Medulla oblongata (tissue), 1 donor: Measurements from ENCODE around the gene GLB1L.

Experiments
- DNase-seq: peaks from one replicate; pipeline ENCODE4 v3.0.0-alpha.2; 2015; ENCODE audit errors: extremely low spot score

GLB1L gene

DNA sequence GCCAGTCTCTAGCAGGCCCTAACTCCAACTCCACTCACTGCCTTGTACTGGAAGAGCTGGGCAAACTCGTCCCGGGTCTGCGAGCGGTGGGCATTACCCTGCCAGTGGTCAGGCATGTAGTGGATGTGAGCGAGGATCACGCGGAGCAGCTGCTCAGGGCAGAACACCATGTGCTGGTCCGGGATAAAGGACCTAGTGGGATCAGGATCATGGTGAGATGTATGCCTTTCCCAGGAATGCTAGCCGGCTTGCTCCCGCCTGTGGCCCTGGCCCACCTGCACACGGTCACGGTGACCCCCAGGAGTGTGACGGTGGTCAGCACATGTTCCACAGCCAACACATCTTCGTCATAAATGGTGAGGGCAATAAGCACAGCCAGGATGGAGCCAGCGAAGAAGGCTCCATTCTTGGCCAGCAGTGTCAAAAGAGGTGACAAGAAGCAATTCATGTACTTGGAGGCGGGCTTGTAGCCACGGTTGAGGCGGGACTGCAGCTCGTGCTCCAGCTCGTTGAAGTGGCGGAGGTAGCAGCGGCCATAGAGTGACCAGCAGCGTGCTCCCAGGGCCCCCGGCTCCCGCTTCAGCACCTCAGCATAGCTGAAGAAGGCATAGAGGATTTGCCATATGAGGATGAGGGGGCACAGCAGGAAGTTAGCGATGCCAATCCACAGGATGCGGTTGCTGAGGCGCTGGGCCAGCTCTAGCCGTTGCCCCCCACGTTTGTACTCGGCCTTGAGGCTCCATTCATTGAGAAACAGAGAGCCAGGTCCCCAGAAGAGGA lies 21.2 kb downstream of the GLB1L start:
- DNase-seq, result no peak

DNA sequence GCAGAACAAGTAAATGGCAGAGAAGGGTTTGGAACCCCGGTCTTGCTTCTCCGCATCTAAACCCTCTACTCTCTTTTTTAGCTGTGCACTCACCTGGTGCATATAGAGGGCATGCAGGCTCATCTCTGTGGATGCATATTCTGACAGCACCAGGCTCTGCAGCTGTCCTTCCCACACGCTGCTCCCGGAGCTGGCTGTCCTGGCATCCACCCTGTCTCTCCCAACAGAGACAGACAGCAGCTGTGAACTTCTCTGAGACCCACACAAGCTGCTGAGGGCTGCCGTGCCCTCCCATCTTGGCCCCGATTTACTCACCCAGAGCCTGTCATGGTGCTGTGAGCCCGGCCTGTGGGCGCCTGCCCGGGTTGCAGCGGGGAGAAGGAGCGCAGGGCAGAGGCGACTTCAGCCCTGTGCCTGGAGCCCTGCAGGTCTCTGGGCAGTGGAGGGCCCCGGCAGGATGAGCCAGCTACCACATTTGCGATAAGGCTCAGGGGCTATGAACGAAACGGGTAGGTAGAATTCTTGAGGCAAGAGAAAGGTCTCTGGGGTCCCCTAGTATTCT lies 23.2 kb downstream of the GLB1L start:
- no peak for DNase-seq

DNA sequence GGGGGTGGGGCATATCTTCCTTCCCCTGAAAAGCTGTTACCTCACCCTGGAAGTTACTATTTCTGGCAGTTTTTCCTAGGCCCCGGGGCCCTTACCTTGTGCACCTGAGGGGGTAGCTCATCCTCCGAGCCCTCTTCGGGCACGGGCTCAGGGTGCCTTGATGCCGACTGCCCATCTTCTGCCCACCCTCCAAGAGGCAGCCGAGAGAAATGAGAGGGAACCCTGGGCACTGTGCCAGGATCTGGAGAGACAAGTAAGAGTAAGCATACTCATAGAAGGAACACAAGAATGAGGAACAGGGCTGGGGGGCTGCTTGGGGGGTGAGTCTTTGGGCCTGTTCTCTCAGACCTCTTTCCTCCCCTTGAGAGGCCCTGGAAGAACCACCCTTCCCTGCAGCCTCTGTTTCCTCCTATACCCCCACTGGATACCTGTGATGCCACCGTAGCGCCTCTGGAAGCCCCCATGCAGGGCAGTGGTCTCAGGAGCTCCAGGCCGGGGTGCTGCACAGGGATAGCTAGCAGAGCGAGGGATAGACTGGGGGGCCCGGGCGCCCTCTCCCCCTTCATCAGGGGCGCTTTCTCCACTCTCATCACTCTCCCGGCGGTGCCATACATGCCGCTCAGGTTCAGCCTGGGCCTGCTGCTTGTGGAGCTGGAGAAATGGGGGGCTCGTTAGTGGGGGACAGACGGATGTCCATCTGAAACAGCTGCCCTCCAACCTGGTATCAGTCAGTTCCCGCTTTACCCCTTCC lies 24.4 kb downstream of the GLB1L start:
- DNase-seq, result no peak

DNA sequence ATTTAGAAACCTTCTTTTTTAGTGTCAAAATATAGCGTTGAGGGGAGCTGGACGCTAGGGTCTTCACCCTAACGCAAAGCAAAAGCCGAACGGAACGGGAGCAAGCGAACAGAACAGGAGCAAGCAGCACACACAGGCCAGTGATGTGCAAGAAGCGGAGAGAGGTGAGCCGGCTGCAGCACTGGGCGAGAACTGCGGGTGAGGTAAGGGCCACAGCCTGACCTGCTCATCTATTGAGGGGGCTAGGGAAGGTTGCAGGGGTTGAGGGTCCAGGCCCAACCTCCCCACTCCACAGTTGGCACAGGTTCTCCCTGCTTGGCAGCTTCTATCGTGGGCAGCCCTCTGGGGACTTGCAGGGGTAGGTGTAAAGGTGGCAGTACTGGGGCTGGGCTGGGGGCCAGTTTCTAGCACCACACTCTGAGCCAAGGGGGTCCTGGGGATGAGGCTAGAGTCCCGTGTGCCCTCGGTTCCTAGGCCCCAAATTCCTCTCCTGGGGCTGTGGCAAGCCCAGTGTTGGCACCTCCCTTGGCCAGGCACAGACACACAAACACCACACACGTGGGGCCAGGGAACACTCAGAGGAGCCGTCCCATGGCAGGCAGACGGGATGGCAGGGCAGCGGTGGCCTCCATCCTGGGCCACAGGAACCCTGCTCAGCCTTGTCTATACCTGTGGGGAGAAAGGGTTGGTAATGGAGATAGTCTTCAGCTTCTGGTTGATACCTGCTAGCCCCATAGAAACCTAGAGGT lies 25.3 kb downstream of the GLB1L start:
- no peak for DNase-seq

DNA sequence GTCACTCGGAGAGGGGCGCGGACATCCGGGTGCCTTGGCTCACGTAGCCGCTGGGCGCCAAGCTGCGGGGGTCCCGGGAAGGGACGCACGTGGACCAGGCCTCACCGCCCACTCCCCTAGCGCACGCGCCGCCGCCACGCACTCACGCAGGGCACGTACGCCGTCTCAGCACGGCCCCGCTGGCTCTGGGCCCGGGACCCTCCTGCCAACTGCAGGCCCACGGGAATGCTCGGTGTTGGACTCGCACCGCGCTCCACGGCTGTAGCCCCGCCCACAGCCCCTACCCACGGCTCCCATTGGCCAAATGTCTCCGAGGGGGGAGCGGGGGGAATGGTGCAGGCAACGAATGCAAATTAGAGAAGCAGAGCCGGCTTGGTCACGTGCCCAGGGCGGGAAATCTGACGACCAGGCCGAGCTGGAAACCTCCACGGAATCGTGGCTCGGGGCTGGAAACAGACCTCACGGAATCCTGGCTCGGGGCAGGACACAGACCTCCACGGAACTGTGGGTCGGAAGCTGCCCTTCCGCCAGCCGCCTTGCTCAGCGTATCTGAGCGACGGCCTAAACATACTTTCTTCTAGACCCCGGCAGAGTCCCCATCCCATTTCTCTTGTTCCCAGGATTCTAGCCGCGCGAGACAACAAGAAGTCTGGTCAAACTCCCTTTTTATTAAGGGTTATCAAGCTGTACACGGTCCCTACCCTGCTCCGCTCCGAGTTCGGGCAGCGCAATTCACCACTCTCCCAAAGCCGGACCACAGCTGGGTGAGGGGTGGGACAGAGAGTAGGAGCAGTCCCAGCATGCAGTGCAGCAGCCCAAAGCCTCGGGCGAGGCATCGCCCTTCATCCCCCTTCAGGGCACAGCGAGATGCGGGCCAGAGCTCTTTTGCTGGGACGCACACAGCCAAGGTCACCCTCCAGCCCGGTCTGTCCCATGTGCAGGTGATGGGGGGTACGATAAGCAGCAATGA lies 26.2 kb downstream of the GLB1L start, which contains the start of gene ABCB6:
Gene ABCB6, minus strand, starts transcription at position 227 of the 970 bp plus-strand sequence. CDS start 285 bp downstream, outside the sequence.
- peak; percentile 97 for DNase-seq

DNA sequence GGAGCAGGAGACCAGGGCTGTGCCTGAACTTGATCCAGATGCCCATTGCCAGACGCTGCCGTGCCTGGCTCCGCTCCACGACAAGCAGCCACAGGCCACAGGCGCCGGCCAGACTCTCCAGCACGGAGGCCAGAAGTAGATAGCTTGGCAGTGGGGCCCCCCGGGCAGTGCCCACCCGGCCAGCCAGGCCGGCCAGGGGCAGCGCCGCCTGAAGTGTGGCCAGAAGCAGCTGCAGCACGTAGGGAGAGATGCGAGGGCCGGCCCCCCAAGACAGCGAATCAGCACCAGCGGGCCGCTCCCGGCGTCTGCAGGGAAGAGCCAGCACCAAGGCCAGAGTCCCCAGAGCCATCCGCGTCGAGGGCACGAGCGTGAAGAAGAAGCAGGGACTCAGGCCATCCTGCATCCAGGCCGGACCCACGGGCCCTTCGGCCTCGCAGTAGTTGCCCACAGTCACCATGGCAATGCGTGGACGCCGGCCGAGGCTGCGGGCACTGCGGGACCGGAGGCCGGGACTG lies 27.0 kb downstream of the GLB1L start:
- DNase-seq, result peak; percentile 44

DNA sequence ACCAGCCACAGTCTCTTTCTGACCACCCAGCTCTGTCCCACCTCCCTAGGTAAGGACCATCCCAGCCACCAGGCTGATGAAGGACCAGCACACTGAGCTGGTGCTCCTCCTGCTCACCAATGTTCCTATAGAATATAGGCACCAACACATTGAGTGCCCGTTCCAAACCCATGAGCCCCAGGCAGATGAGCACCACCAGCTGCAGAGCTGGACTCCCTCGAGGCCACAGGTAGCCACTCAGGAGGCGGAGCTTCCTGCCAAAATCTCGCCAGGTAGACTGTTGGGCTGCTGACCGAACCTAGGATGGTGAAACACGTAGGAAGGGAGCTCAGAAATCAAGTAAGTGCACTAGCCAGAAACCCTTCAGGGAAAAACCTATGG lies 28.7 kb downstream of the GLB1L start:
- DNase-seq, result no peak

DNA sequence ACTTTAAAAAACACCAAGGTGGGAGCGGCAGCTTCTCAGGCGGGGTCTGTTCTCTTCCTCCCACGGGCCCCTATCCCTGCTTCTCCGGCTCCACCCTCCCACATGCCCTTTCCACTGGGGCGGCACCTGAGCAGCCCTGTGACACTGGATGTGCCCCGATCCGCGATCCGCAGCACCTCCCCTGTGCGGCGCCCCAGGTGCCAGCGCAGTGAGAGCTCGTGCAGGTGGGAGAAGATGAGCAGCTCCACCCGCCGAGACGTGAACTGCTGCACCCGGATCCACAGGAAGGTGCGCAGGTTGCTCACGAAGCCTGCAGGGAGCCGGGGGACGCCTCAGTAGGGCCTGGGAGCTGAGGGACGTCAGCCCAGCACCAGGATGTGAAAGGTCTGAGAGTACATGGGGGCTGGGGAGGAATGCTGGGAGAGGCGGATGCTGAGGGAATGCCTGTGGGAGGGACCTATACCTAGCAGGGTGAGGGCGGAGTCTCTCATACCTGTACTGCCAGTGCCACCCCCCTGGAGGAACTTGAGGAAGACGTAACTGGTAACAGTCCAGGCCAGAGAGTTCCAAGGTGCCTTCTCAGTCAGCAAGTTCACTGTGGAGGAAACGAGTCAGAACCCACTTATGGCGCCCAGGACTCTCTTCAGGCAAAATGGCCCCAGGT lies 29.2 kb downstream of the GLB1L start:
- no peak for DNase-seq

DNA sequence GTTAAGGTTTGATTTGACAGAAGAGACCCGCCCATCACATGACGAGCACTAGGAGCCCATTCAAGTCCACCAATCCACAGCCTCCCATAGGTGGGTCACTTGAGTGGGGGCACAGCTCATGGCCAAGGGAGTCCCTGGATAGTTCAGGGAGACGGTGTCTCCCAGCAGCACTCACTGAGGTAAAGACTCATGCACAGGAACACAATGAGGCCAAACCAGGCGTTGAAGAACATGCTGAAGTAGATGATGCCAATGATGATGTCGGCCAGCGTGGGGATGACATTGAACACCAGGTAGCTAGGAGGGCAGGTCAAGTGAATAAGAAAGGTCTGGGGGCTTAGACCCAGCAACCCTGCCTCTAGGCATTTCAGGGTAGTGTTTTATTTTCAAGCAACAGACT lies 30.5 kb downstream of the GLB1L start:
- DNase-seq, result no peak

DNA sequence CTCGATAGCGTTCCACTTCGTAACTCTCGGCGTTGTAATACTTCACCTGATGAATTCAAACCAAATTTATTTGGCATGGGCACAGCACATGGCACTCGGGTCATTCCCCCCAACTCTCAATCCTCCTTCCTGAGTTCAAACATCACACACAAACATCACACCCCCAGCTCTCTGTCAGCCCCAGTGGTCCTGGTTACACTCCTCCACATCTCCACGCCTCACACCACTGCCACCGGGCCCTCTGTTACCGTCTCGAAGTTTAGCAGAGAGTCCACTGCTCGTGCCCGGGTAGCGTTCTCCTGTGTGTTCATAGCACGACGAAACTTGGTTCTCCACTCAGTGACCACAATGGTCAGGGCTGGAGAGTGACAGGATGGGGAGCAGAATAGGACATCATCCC lies 31.1 kb downstream of the GLB1L start:
- DNase-seq, result no peak

DNA sequence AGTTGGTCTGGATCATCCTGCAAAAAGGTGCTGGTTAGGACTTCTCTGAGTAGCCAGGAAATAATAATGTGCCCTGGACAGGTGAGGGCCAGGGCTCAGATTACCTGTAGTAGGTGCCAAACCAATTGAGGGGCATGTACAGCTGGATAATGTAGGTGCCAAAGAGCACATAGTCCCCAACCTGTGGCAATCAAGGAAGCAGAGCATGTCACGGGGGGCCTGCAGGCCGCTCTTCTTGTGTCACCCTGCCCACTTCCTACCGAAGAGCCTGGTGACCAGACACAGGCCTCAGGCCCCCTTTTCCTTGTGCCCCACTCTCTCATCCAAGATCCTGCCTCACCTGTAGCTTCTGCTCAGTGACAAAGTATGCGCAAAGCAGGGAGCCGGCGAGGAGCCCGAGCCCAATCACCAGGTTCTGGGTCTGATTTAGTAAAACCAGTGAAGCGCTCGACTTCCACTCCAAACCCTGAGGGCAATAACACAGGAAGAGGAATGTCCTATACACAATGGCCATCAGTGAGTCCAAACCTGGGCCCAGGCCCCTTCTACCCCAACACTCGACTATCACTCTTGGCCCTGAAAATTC lies 31.7 kb downstream of the GLB1L start:
- DNase-seq, result no peak

DNA sequence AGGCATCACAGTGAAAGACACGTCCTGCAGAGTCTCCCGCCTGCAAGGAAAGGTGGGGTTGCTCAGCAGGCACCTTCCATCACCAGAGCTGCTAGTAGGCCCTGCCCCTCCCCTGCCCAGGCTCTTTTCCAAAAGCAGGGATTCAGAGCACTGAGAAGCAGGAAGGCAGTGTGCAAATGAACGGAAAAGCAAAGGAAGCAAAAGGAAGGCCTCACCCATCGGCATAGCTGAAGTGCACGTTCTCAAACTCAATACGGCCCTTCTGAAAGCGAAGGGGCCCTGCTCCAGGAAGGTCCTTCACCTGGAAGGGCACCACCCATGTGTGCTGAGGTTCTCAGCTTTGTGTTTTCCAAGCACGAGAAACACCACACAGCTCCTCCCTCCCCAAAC lies 32.2 kb downstream of the GLB1L start:
- no peak for DNase-seq

DNA sequence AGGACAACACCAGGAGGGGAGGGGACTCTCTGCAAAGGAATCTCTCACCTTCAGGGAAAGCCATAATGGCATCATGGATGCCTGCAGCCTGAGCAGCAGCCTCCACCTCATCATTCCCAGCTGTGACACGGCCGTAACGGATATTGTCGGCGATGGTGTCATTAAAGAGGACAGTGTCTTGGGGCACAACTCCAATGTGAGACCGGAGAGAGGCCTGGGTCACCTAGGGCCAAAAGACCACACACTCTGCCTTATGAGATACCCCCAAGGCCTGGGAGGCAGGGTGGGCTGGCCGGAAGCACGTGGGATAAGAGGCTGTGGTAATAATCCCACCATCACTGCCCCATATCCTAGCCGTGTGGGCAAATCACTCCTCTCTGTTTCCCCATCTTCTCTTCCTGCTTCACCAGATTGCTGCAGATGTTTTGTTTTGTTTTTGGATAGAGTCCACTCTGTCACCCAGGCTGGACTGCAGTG lies 34.3 kb downstream of the GLB1L start:
- DNase-seq, result no peak

DNA sequence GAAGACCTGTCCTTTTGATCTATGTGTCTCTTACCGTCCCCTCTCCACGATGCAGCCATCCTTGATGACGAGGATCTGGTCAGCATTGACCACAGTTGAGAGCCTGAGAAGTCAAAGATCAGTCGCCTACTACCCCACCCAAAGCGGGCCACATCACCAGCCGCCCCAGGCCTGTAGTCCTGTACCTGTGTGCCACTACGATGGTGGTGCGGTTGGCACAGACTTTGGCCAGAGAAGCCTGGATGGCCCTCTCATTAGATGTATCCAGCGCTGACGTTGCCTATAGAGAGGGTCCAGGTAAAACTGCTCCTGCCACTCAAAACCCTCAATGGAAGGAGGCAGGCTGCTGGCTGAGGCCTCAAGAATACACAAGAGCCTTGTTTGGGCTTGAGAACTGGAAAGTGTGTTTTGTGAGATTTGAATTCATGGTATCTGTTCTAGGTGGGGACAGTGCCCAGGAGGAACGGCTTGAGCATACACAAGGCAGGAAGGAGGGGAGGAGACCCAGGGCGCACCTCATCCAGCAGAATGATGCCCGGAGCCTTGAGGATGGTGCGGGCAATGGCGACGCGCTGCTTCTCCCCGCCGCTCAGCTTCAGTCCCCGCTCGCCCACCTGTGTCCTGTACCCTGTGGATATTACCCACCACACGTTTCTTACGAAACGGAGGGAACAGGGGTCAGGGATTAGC lies 34.9 kb downstream of the GLB1L start:
- no peak for DNase-seq

DNA sequence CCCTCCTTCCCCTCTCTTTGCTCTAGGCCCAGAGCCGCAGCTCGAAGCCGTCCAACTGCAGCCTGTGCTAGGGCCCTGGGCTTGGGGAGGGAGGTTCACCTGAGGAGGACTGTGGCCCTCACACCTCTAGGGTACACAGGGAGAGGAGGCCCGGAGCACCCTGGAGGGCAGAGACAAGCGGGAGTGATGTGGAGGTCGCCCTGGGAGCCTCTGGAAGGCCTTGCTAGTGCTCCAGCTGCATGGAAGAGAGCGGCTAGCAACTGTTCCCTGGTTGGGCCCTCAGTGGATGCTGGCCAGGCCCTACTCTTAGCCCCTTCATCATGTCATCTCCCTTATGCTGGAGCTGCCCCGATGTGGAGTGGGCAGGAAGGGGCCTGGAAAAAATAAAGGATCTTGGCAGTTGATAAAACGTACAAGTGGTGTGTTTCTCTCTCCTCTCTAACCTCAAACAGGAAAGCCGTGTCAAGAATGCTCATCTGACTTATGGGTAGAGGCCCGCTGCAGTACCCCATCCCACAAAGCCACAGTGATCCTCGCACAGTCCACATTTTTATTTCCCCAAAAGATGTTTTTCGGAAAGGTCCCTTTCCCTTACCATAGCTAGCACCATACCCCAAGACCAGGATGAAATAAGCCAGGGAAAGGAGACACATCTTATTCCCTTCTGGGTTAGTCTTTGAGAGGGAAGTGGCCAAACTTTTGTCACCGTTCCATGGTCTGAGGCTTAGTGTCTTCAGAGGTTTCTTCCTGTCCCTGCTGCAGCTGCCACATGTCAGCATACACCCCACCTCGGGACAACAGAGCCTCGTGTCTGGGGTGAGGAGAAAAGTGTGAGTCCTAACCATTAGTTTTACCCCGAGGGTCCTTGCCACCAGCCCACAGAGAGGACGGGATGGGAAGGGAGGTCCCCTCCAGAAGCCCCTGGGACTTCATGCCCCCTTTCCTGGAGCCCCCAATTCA lies 35.7 kb downstream of the GLB1L start:
- no peak for DNase-seq

DNA sequence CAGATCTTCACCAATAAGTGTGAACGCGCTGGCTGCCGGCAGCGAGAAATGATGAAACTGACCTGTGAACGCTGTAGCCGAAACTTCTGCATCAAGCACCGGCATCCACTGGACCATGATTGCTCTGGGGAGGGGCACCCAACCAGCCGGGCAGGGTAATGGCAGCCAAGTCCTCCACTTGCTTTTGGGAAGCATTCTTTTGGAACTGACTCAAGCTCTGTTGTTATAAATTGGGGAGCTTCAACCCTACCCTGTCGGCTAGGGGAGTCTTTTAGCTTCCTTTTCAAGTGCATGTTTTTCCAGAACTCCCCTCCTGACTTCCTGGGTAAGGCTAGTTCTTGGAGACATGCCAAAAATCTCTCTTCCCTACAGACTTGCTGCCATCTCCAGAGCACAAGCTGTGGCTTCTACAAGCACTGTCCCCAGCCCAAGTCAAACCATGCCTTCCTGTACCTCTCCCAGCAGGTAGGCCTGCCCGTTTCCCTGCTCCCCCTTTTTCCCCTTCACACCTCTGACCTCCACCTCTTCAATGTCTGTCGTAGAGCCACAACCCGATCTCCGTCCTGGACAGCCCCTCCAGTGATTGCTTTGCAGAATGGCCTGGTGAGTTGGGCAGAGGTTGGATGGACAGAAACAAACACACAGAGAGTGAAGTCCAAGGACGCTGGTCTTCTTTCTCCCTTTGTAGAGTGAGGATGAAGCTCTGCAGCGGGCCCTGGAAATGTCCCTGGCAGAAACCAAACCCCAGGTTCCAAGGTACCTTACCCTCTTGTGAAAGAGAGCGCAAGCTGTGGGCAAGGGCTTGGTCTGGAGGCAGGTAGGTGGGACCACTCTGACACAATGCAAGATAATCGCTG lies 37.1 kb downstream of the GLB1L start:
- peak; percentile 35 for DNase-seq
